T-cell (primary cell): ENCODE measurements around the gene GLRB. TPM values are rescaled to one million over a fixed set of nuclear protein-coding genes. Genes with fewer than 3 reads are reported as not detected.
"Not testable (repeated sequence)": the region's sequence is repeated elsewhere in the genome, so short reads cannot be mapped to it uniquely, and the experiment has no call there.

ENCODE experiments used
- ATAC-seq, 4 experiments: fragments of 200-7000 bp in 3 of 4; fragments of 150-1000 bp in 1 of 4; cut with Tn5 transposase; replicated peaks in 1 of 4; 1 replicate in 3 of 4; 2 replicates in 1 of 4; pipeline ENCODE4 v1.10.0; 2021; ENCODE audit warnings: moderate library complexity in 3 of 4, mild to moderate bottlenecking in 2 of 4, moderate number of reproducible peaks in 1 of 4
- CTCF ChIA-PET, 2 donors: fragments of 300-600 bp; sonication (Branson Sonifier 250); formaldehyde crosslinking; loops; one replicate each; lab custom pipeline; 2022; ENCODE audit warnings: antibody characterized with exemption in 2 of 2; lab: Charles Lee
- POLR2A ChIA-PET, 2 donors: fragments of 300-600 bp; sonication (Branson Sonifier 250); formaldehyde crosslinking; loops; one replicate each; lab custom pipeline; 2022; ENCODE audit warnings: antibody characterized with exemption in 2 of 2; lab: Charles Lee
- DNase-seq, 35 experiments: peaks; one replicate each; pipeline versions ENCODE4 v3.0.0 to v3.0.0-alpha.2; 2013 to 2023
- H3K27ac ChIP-seq: one replicate; pipeline ENCODE4 v1.5.1; 2013; ENCODE audit warnings: low read length
- H3K27me3 ChIP-seq, 2 experiments: replicated peaks in 1 of 2; 1 replicate in 1 of 2; 2 replicates in 1 of 2; pipeline versions ENCODE4 v1.6.1 to v1.7.0; 2013; ENCODE audit warnings: low read length in 1 of 2, mixed read lengths in 1 of 2; ENCODE audit not compliant: control insufficient read depth in 2 of 2, insufficient read depth in 2 of 2; ENCODE audit errors: extremely low read depth in 1 of 2
- H3K36me3 ChIP-seq, 2 donors: 1 replicate in 1 of 2; 2 replicates in 1 of 2; pipeline versions ENCODE4 v1.6.1 to v1.7.0; 2013; ENCODE audit warnings: low read length in 1 of 2; ENCODE audit not compliant: control insufficient read depth in 2 of 2, insufficient read depth in 1 of 2; ENCODE audit errors: extremely low read depth in 1 of 2
- H3K4me1 ChIP-seq, 2 experiments: 1 replicate in 1 of 2; 2 replicates in 1 of 2; pipeline versions ENCODE4 v1.6.1 to v1.7.0; 2013; ENCODE audit warnings: low read length in 2 of 2, mixed read lengths in 1 of 2; ENCODE audit not compliant: insufficient read depth in 2 of 2, control insufficient read depth in 1 of 2; ENCODE audit errors: extremely low read depth in 1 of 2
- H3K4me3 ChIP-seq, 2 donors: 1 replicate in 1 of 2; 2 replicates in 1 of 2; pipeline versions ENCODE4 v1.5.1 to v1.7.0; 2013; ENCODE audit warnings: mild to moderate bottlenecking in 2 of 2, low read length in 1 of 2, moderate library complexity in 1 of 2; ENCODE audit not compliant: control insufficient read depth in 1 of 2; ENCODE audit errors: extremely low read depth in 1 of 2
- H3K9me3 ChIP-seq: 2 replicates; pipeline ENCODE4 v1.7.0; 2013
- H3K27ac Mint-ChIP-seq, 2 donors: one replicate each; pipeline ENCODE4 v1.8.0; 2020 to 2021; ENCODE audit warnings: mild to moderate bottlenecking in 2 of 2, mixed read lengths in 2 of 2
- H3K27me3 Mint-ChIP-seq, 2 donors: one replicate each; pipeline ENCODE4 v1.8.0; 2021 to 2022; ENCODE audit warnings: mixed read lengths in 2 of 2
- H3K36me3 Mint-ChIP-seq: one replicate; pipeline ENCODE4 v1.8.0; 2021; ENCODE audit warnings: mixed read lengths
- H3K4me1 Mint-ChIP-seq, 3 donors: one replicate each; pipeline ENCODE4 v1.8.0; 2020 to 2022; ENCODE audit warnings: mixed read lengths in 3 of 3, mild to moderate bottlenecking in 1 of 3
- H3K4me3 Mint-ChIP-seq, 3 donors: one replicate each; pipeline ENCODE4 v1.8.0; 2020 to 2022; ENCODE audit warnings: mild to moderate bottlenecking in 3 of 3, mixed read lengths in 3 of 3, moderate library complexity in 3 of 3
- H3K9me3 Mint-ChIP-seq, 3 donors: one replicate each; pipeline ENCODE4 v1.8.0; 2020 to 2022; ENCODE audit warnings: mixed read lengths in 3 of 3
- WGBS: methylation state at CpG from one replicate; pipeline ENCODE4 v1.1.5; 2013; ENCODE audit warnings: missing lambda C conversion rate; ENCODE audit not compliant: insufficient coverage; 5-methylcytosine and 5-hydroxymethylcytosine counted together
- total RNA-seq, 35 experiments: library from RNA in 6 of 35; stranded (reverse) in 6 of 35; fragments of 120-200 nt in 1 of 35; gene quantifications; one replicate each; pipeline versions ENCODE4 v1.2.1 to v1.2.4 and lab custom pipeline; 2013 to 2026

Gene GLRB
- total RNA-seq, 5 donors from 2014 or later (not counting 1 experiment from before 2014, with no cell fraction given) = not detected

GRCh38 chr4:157151711-157152110 is 75.8 kb downstream of the GLRB start:
- H3K36me3 Mint-ChIP-seq = no peaks in the 10 kb centered on the region
- no peaks in the 10 kb centered on the region for H3K4me1 ChIP-seq
- POLR2A ChIA-PET = no interaction called here
- no peaks in the 10 kb centered on the region for H3K27me3 Mint-ChIP-seq
- H3K4me3 ChIP-seq = no peak overlapping the region
- H3K27me3 ChIP-seq = no peaks in the 10 kb centered on the region
- H3K27ac ChIP-seq = no peak overlapping the region
- H3K4me1 Mint-ChIP-seq = no peaks in the 10 kb centered on the region
- ATAC-seq = no peak
- no peaks in the 10 kb centered on the region for H3K36me3 ChIP-seq
- peaks cover 11 to 21% (median 16%) of the 10 kb centered on the region in 3 donors for H3K9me3 Mint-ChIP-seq
- no peak overlapping the region for H3K27ac Mint-ChIP-seq
- CTCF ChIA-PET = interaction anchor here in 1 of 2 donors (0.6 kb wide), 1 partner anchor 676 kb away, joined by 3 read pairs; no protein-coding TSS in a partner anchor
- DNase-seq = no peak
- no CpG with 5 or more reads among the region's 1 CpG for WGBS
- no peak overlapping the region for H3K4me3 Mint-ChIP-seq
- no peaks in the 10 kb centered on the region for H3K9me3 ChIP-seq

GRCh38 chr4:157165935-157166610 is 90.1 kb downstream of the GLRB start:
- H3K9me3 ChIP-seq = no peaks in the 10 kb centered on the region
- no CpG with 5 or more reads among the region's 3 CpGs for WGBS
- POLR2A ChIA-PET = no interaction called here
- Mint-ChIP-seq H3K27ac (no peak overlapping the region), H3K36me3 (no peaks in the 10 kb centered on the region), H3K27me3 (no peaks in the 10 kb centered on the region), H3K9me3 (peaks cover 3 to 14% (median 9%) of the 10 kb centered on the region in 3 donors), H3K4me3 (no peak overlapping the region), H3K4me1 (no peaks in the 10 kb centered on the region)
- no peak overlapping the region for H3K27ac ChIP-seq
- CTCF ChIA-PET = no interaction called here
- no peak overlapping the region for H3K4me3 ChIP-seq
- no peak for DNase-seq
- H3K36me3 ChIP-seq = no peaks in the 10 kb centered on the region
- ATAC-seq = no peak
- H3K4me1 ChIP-seq = no peaks in the 10 kb centered on the region
- no peaks in the 10 kb centered on the region for H3K27me3 ChIP-seq

GRCh38 chr4:157170321-157170720 is 94.4 kb downstream of the GLRB start:
- no peaks in the 10 kb centered on the region for H3K36me3 Mint-ChIP-seq
- H3K27ac Mint-ChIP-seq = no peak overlapping the region
- no peak for ATAC-seq
- POLR2A ChIA-PET = no interaction called here
- DNase-seq = no peak
- H3K9me3 Mint-ChIP-seq = peaks cover 3 to 10% (median 5%) of the 10 kb centered on the region in 3 donors
- Histone ChIP-seq H3K9me3 (no peaks in the 10 kb centered on the region), H3K4me3 (no peak overlapping the region), H3K4me1 (no peaks in the 10 kb centered on the region), H3K36me3 (no peaks in the 10 kb centered on the region), H3K27me3 (no peaks in the 10 kb centered on the region), H3K27ac (no peak overlapping the region)
- CTCF ChIA-PET = no interaction called here
- no peaks in the 10 kb centered on the region for H3K4me1 Mint-ChIP-seq
- 100% methylated on average over 1 of the region's 5 CpGs for WGBS
- H3K4me3 Mint-ChIP-seq = no peak overlapping the region
- no peaks in the 10 kb centered on the region for H3K27me3 Mint-ChIP-seq

DNA sequence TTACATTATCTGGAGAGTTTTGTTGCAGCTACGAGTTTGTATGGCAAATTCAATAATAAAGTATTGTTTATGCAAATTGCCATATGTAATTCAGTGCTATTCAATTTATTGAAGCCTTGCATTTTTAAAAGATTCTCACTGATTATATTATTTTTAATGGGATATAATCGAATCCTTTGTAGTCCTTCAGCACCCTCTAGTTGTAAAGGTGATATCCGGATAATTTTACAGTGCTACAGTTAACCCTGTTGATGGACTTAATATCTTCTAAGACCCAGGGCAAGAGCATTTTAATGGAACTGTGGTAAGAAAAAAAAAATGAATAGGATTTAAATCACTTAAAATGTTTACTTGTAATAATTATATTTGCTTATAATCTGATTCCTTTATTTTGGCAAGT is 96.1 kb downstream of the GLRB start:
- Histone ChIP-seq H3K9me3 (no peaks in the 10 kb centered on the region), H3K27me3 (no peaks in the 10 kb centered on the region), H3K4me1 (no peaks in the 10 kb centered on the region), H3K36me3 (no peaks in the 10 kb centered on the region), H3K4me3 (no peak overlapping the region), H3K27ac (no peak overlapping the region)
- DNase-seq (no peak), ATAC-seq (no peak)
- ChIA-PET CTCF (no interaction called here), POLR2A (no interaction called here)
- Mint-ChIP-seq H3K27me3 (no peaks in the 10 kb centered on the region), H3K27ac (no peak overlapping the region), H3K9me3 (peaks cover 3 to 10% (median 5%) of the 10 kb centered on the region in 3 donors), H3K4me3 (no peak overlapping the region), H3K36me3 (no peaks in the 10 kb centered on the region), H3K4me1 (no peaks in the 10 kb centered on the region)
- WGBS = no CpG with 5 or more reads among the region's 3 CpGs

- ATAC-seq, H3K36me3 ChIP-seq, H3K4me3 ChIP-seq, CTCF ChIA-PET, H3K27ac ChIP-seq, H3K27me3 ChIP-seq, H3K9me3 Mint-ChIP-seq, DNase-seq, H3K4me1 ChIP-seq, H3K4me3 Mint-ChIP-seq, POLR2A ChIA-PET, H3K27ac Mint-ChIP-seq, H3K27me3 Mint-ChIP-seq, H3K36me3 Mint-ChIP-seq, H3K4me1 Mint-ChIP-seq, H3K9me3 ChIP-seq: not testable (repeated sequence)
- 93% methylated on average over 8 of the region's 14 CpGs for WGBS
Observed at GRCh38 chr4:157180268-157180667, 104.3 kb downstream of the GLRB start.

DNA sequence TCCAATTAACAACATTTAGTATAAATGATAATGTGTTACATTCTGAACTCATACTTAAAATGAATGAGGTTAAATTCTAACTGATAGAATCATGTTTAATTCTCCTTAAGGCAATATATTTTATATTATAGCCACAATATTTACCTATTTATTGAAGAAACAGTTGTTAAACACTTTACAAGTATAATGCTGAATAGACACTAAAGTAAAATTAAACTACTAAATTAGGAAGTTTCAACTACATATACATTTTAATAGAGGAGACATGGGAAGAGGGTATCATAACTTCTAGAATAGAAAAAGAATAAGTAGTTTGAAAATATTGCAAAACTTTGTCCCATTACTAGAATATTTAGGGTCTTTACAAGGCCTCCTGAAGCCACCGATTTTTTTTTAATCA is 108.3 kb downstream of the GLRB start:
- POLR2A ChIA-PET = no interaction called here
- Histone ChIP-seq H3K9me3 (no peaks in the 10 kb centered on the region), H3K4me3 (no peak overlapping the region), H3K4me1 (no peaks in the 10 kb centered on the region), H3K27me3 (no peaks in the 10 kb centered on the region), H3K36me3 (no peaks in the 10 kb centered on the region), H3K27ac (no peak overlapping the region)
- no CpG with 5 or more reads among the region's 1 CpG for WGBS
- Mint-ChIP-seq H3K27ac (no peak overlapping the region), H3K4me1 (no peaks in the 10 kb centered on the region), H3K9me3 (peaks cover 6 to 7% (median 7%) of the 10 kb centered on the region in 3 donors), H3K27me3 (no peaks in the 10 kb centered on the region), H3K36me3 (no peaks in the 10 kb centered on the region), H3K4me3 (no peak overlapping the region)
- CTCF ChIA-PET = no interaction called here
- ATAC-seq (no peak), DNase-seq (no peak)

GRCh38 chr4:157185363-157185762 is 109.4 kb downstream of the GLRB start:
- Histone ChIP-seq H3K9me3 (no peaks in the 10 kb centered on the region), H3K27ac (no peak overlapping the region), H3K4me1 (no peaks in the 10 kb centered on the region), H3K36me3 (no peaks in the 10 kb centered on the region), H3K27me3 (no peaks in the 10 kb centered on the region), H3K4me3 (no peak overlapping the region)
- Mint-ChIP-seq H3K27ac (no peak overlapping the region), H3K4me3 (no peak overlapping the region), H3K27me3 (no peaks in the 10 kb centered on the region), H3K36me3 (no peaks in the 10 kb centered on the region), H3K9me3 (peaks cover 12 to 14% (median 13%) of the 10 kb centered on the region in 3 donors), H3K4me1 (no peaks in the 10 kb centered on the region)
- ATAC-seq = no peak
- POLR2A ChIA-PET = no interaction called here
- CTCF ChIA-PET = no interaction called here
- no peak for DNase-seq
